Stimulated activated CD4-positive, alpha-beta T cell treated with anti-CD3 and anti-CD28 coated beads, Interleukin-2, amount 100 ng/mL, for 48 hours (primary cell): ENCODE results near the gene AFTPH.

Experiments used
- DNase-seq, 2 donors: peaks; one replicate each; pipeline ENCODE4 v3.0.0-alpha.2; 2020

The AFTPH gene

GRCh38 chr2:64634345-64635267 lies 110.5 kb downstream of the AFTPH start:
- DNase-seq, result no peak

DNA sequence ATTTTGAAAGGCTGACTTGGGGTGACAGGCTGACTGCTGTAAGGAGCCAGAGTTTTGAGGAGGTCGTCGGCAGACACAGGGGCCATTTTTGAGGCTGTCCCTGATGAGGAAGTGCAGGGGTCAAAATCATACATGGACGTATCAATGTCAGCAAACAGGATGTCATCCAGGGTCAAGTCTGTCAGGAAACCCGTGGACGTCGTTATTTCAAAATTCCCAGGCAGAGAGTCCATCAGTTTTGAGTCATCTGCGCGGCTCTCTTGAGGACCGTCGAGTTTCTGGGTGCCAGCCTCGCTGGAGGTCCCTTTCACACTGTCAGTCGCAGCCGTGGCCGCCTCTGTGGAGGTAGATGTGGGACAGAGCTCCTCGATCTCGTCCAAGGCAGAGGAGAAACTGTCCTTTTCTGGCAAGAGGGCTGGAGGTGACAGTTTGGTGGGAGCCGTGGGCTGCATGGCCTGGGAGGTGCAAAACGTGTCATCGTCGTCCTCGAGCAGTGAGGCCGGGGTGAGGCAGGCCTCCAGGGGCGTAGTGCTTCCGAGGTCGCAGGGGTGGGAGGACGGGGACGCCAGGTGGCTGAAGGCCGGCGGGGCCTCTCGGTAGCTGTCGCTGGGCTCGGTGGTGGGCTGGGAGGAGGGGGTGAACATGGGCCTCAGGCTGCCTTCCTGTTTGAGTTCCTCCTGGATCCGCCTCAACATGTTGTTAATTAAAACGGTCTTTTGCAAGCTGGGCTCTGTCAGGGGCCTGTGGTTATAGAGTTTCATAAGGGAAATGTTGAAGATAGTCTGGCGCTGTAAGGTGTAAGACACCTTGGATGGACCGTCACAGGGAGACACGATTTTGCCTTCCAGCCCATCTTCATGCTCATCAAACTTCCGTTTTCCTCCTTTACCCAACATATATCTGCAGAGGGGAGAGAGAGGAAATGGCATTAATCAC lies 112.1 kb downstream of the AFTPH start:
- no peak for DNase-seq

- no peak for DNase-seq
These were observed 113.0 kb downstream of the AFTPH start for GRCh38 chr2:64637000-64637635.

DNA sequence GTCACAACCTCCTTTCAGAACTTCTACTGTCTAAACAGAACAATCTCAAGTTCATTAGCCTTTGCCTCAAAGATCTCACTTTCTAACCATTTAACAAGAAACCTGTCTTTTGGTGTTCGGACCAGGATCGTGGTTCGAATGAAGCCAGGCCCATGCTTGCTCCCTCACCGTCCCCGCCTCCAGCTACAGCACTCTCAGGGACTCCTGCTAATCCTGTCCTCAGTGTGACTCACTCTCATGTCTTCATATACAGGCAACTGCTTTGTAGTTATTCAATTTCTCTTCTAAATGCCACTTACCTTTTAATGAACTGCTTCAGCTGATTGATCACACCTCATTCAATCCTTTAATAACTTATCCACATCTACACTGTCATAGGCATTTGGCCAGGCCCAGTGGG lies 113.8 kb downstream of the AFTPH start:
- no peak for DNase-seq

GRCh38 chr2:64638502-64639120 lies 114.5 kb downstream of the AFTPH start:
- no peak for DNase-seq

- no peak for DNase-seq
These were observed 115.6 kb downstream of the AFTPH start for GRCh38 chr2:64639691-64640090.

DNA sequence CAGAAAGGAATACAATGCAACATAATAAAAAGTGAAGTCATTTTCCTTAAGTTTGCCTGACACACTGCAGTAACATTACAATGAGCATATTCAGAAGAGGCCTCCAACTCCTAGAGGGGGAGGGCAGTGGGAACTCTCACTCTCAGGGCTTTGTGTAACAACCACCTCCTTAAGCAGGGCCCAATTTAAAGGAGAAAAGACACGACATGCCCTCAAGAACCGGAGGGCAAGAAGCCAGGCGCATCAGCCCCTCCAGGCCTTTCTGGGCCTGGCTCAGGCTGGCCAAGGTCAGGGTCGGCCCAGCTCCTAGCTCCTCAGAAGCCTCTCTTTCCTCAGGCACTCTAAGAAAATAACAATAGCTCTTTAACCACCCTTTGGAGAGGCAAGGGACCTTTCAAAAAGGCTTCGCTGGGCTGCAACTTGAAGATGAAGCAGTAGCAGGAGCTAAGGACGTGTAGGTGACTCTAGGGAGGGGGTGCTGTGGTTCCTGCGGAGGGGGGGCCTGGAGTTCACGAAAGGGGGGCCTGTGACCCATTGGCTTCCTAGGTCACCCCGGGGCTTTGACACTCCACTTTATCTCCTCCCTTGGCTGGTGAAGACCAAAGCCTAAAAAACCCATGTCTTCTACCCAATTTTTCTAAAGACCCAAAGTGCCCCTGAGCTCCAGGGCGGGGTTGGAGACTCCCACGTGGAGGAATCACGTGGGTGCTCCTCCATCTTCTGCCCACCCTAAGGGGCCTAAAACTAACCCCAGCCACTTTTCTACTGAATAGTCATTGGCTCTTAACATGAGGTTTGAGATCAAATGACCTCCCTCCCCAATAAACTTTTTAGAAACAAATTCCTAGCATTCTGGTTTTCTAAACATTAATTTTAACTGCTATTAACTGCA lies 116.3 kb downstream of the AFTPH start:
- no peak for DNase-seq

DNA sequence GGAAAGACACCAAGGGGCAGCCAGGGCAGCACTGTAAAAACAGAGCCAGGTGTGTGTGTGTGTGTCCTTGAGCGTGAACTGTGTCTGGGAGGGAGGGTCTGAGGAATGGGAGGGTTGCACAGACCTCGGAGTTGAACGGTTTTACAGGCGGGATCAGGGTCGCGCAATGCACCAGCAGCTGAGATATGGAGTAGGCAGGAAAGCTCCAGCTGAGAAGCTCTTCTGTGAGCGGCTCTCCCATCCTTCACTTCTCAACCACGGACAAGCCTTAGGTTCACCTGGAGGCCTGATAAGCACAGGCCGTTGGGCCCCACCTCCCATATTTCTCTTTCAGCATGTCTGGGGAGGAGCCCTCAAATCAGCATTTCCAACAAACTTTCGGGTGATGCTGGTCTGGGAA lies 117.5 kb downstream of the AFTPH start:
- no peak for DNase-seq
